Daoy (cell line): ENCODE measurements around the gene CADM2. TPM values are rescaled to one million over a fixed set of nuclear protein-coding genes. Genes with fewer than 3 reads are reported as not detected.

Experiments
- DNase-seq: peaks from one replicate; pipeline ENCODE4 v3.0.0-alpha.2; 2015; ENCODE audit warnings: low read depth
- total RNA-seq: library from RNA; depleted of rRNA; stranded (reverse); fragments of >200 nt; shearing (Covaris generic); gene quantifications from 2 replicates; pipeline ENCODE4 v1.2.3, GENCODE V29; 2014

The CADM2 gene
- total RNA-seq, 1 experiment from 2014 or later, result 0.46 TPM

GRCh38 chr3:84984429-84984828 is 25.6 kb downstream of the CADM2 start:
- DNase-seq, result no peak

GRCh38 chr3:84985795-84986194 is 27.0 kb downstream of the CADM2 start:
- DNase-seq, result no peak

- DNase-seq, result no peak
These were observed 29.1 kb downstream of the CADM2 start for GRCh38 chr3:84987706-84988504.

GRCh38 chr3:84989102-84989501 is 30.3 kb downstream of the CADM2 start:
- DNase-seq, result no peak

- DNase-seq, result no peak
These were observed 32.7 kb downstream of the CADM2 start for GRCh38 chr3:84991422-84991900.

- DNase-seq, result no peak
These were observed 35.2 kb downstream of the CADM2 start for GRCh38 chr3:84993956-84994355.

- DNase-seq, result no peak
These were observed 39.8 kb downstream of the CADM2 start for GRCh38 chr3:84998545-84998944.

GRCh38 chr3:85003479-85003878 is 44.7 kb downstream of the CADM2 start:
- no peak for DNase-seq

GRCh38 chr3:85004147-85004546 is 45.4 kb downstream of the CADM2 start:
- DNase-seq, result no peak

- no peak for DNase-seq
These were observed 47.2 kb downstream of the CADM2 start for GRCh38 chr3:85005946-85006345.

- DNase-seq, result no peak
These were observed 48.7 kb downstream of the CADM2 start for GRCh38 chr3:85007195-85008094.

GRCh38 chr3:85020828-85021227 is 62.0 kb downstream of the CADM2 start:
- no peak for DNase-seq

- DNase-seq, result no peak
These were observed 71.3 kb downstream of the CADM2 start for GRCh38 chr3:85030052-85030451.

GRCh38 chr3:85037203-85037602 is 78.4 kb downstream of the CADM2 start:
- DNase-seq, result no peak

GRCh38 chr3:85041001-85041400 is 82.2 kb downstream of the CADM2 start:
- no peak for DNase-seq

- DNase-seq, result no peak
These were observed 82.8 kb downstream of the CADM2 start for GRCh38 chr3:85041562-85042055.

- DNase-seq, result no peak
These were observed 92.0 kb downstream of the CADM2 start for GRCh38 chr3:85050821-85051220.

- no peak for DNase-seq
These were observed 93.0 kb downstream of the CADM2 start for GRCh38 chr3:85051786-85052185.

- no peak for DNase-seq
These were observed 94.8 kb downstream of the CADM2 start for GRCh38 chr3:85053626-85054025.

- DNase-seq, result no peak
These were observed 95.8 kb downstream of the CADM2 start for GRCh38 chr3:85054579-85054978.

GRCh38 chr3:85068911-85069310 is 110.1 kb downstream of the CADM2 start:
- DNase-seq, result no peak

GRCh38 chr3:85074003-85074402 is 115.2 kb downstream of the CADM2 start:
- DNase-seq, result no peak

GRCh38 chr3:85075663-85076062 is 116.9 kb downstream of the CADM2 start:
- DNase-seq, result no peak
